SK-N-SH (cell line): ENCODE measurements around the gene CLVS2.

Source experiments
- EZH2phosphoT487 ChIP-seq: fragments of 200-600 bp; sonication (generic); IDR thresholded peaks from 2 replicates; pipeline ENCODE4 v1.6.1; 2017; ENCODE audit warnings: low read depth, mixed run types, mild to moderate bottlenecking, antibody characterized with exemption, moderate library complexity, borderline replicate concordance
- FOXJ3 ChIP-seq: sonication (generic); formaldehyde crosslinking; IDR thresholded peaks from 2 replicates; pipeline ENCODE4 v1.5.1; 2020; ENCODE audit warnings: mild to moderate bottlenecking, missing genetic modification reagents
- POLR2AphosphoS5 ChIP-seq: IDR thresholded peaks from 2 replicates; pipeline ENCODE4 v1.6.1; 2012; ENCODE audit warnings: low read depth, low read length

GRCh38 chr6:123091896-123092271 is 95.8 kb downstream of the CLVS2 start:
- no peak for TF ChIP-seq POLR2AphosphoS5
- no peak for TF ChIP-seq EZH2phosphoT487
- TF ChIP-seq FOXJ3 (CRISPR knock-in tag) = no peak
